Esophagus (tissue), 2 donors: ENCODE measurements around the gene VTI1A. TPM values are rescaled to one million over a fixed set of nuclear protein-coding genes. Genes with fewer than 3 reads are reported as not detected.
"Not testable (repeated sequence)": the region's sequence is repeated elsewhere in the genome, so short reads cannot be mapped to it uniquely, and the experiment has no call there.

Source experiments
- H3K27ac ChIP-seq, 2 donors: one replicate each; pipeline ENCODE4 v1.5.1; 2013; ENCODE audit warnings: low read depth in 2 of 2, mild to moderate bottlenecking in 2 of 2, inconsistent platforms in 1 of 2, low read length in 1 of 2, moderate library complexity in 1 of 2
- H3K27me3 ChIP-seq, 2 donors: one replicate each; pipeline ENCODE4 v1.6.1; 2013; ENCODE audit warnings: low read length in 2 of 2, control low read depth in 1 of 2, mild to moderate bottlenecking in 1 of 2; ENCODE audit not compliant: insufficient read depth in 2 of 2, control insufficient read depth in 1 of 2
- H3K36me3 ChIP-seq, 2 donors: one replicate each; pipeline ENCODE4 v1.6.1; 2013; ENCODE audit warnings: low read length in 1 of 2; ENCODE audit not compliant: control insufficient read depth in 2 of 2, insufficient read depth in 2 of 2
- H3K4me1 ChIP-seq, 2 donors: one replicate each; pipeline ENCODE4 v1.6.1; 2013; ENCODE audit warnings: low read length in 1 of 2; ENCODE audit not compliant: control insufficient read depth in 2 of 2, insufficient read depth in 2 of 2
- H3K4me3 ChIP-seq, 2 donors: one replicate each; pipeline ENCODE4 v1.5.1; 2013; ENCODE audit warnings: low read length in 2 of 2, mild to moderate bottlenecking in 2 of 2, low read depth in 1 of 2, moderate library complexity in 1 of 2
- H3K9me3 ChIP-seq, 2 donors: one replicate each; pipeline ENCODE4 v1.6.1; 2013; ENCODE audit warnings: mild to moderate bottlenecking in 2 of 2, low read depth in 1 of 2, low read length in 1 of 2, moderate library complexity in 1 of 2; ENCODE audit not compliant: control insufficient read depth in 2 of 2, insufficient read depth in 1 of 2
- WGBS, 2 donors: extraction: QIAGEN DNeasy Blood & Tissue Kit; methylation state at CpG; one replicate each; pipeline ENCODE4 v1.1.7; 2013; 5-methylcytosine and 5-hydroxymethylcytosine counted together
- polyA plus RNA-seq, 2 donors: library from polyadenylated mRNA; stranded (reverse); fragments of 200-250 nt; gene quantifications; one replicate each; pipeline ENCODE4 v1.2.3, GENCODE V29; 2013
- donor health status: healthy with polysubstance abuse.
- donor health status: Bipolar disorder and iron deficiency.

VTI1A gene
- polyA plus RNA-seq, 2 donors = 10.6 to 11.5 TPM

- H3K27me3 ChIP-seq = no peaks in the 10 kb centered on the region
- H3K4me1 ChIP-seq = no peaks in the 10 kb centered on the region
- peak overlapping the region; percentile 97 for H3K4me3 ChIP-seq
- H3K36me3 ChIP-seq = peaks cover 0 to 3% of the 10 kb centered on the region in 2 donors
- H3K27ac ChIP-seq = peak overlapping the region; percentile 87 to 97
- 3 to 4% methylated on average over 20 of the region's 20 CpGs for WGBS, 2 donors
- no peaks in the 10 kb centered on the region for H3K9me3 ChIP-seq
These were observed 760 bp upstream of the VTI1A start for GRCh38 chr10:112446055-112446854.

- H3K4me1 ChIP-seq = no peaks in the 10 kb centered on the region
These were observed 559 bp downstream of the VTI1A start for GRCh38 chr10:112447620-112447928.

GRCh38 chr10:112448888-112449287 is 1.9 kb downstream of the VTI1A start:
- no peak overlapping the region for H3K4me3 ChIP-seq
- 82 to 88% methylated on average over 4 of the region's 4 CpGs for WGBS, 2 donors
- no peaks in the 10 kb centered on the region for H3K9me3 ChIP-seq
- H3K27me3 ChIP-seq = no peaks in the 10 kb centered on the region
- no peaks in the 10 kb centered on the region for H3K36me3 ChIP-seq
- H3K4me1 ChIP-seq = no peaks in the 10 kb centered on the region
- H3K27ac ChIP-seq = no peak overlapping the region

More at GRCh38 chr10:112447620-112447928, 559 bp downstream of the VTI1A start:
- Histone ChIP-seq H3K36me3 (no peaks in the 10 kb centered on the region), H3K27me3 (no peaks in the 10 kb centered on the region), H3K9me3 (no peaks in the 10 kb centered on the region), H3K4me3 (peak overlapping the region; percentile 97), H3K27ac (peak overlapping the region; percentile 87 to 97)
- WGBS, 2 donors = 3 to 4% methylated on average over 10 of the region's 10 CpGs

GRCh38 chr10:112454910-112455779 is 8.1 kb downstream of the VTI1A start:
- Histone ChIP-seq H3K9me3 (no peaks in the 10 kb centered on the region), H3K36me3 (no peaks in the 10 kb centered on the region), H3K27me3 (no peaks in the 10 kb centered on the region), H3K27ac (no peak overlapping the region), H3K4me1 (no peaks in the 10 kb centered on the region), H3K4me3 (no peak overlapping the region)
- WGBS, 2 donors = 76 to 84% methylated on average over 2 of the region's 3 CpGs

- no peak overlapping the region for H3K27ac ChIP-seq
- 95 to 100% methylated on average over 2 of the region's 2 CpGs for WGBS, 2 donors
- H3K36me3 ChIP-seq = peaks cover 0 to 3% of the 10 kb centered on the region in 2 donors
- no peak overlapping the region for H3K4me3 ChIP-seq
- no peaks in the 10 kb centered on the region for H3K9me3 ChIP-seq
- H3K4me1 ChIP-seq = no peaks in the 10 kb centered on the region
- no peaks in the 10 kb centered on the region for H3K27me3 ChIP-seq
These were observed 9.5 kb downstream of the VTI1A start for GRCh38 chr10:112456533-112456932.

- Histone ChIP-seq H3K4me1 (no peaks in the 10 kb centered on the region), H3K9me3 (no peaks in the 10 kb centered on the region), H3K27ac (no peak overlapping the region), H3K36me3 (peaks cover 3 to 5% of the 10 kb centered on the region in 2 donors), H3K4me3 (no peak overlapping the region), H3K27me3 (no peaks in the 10 kb centered on the region)
- WGBS, 2 donors = 96 to 97% methylated on average over 2 of the region's 2 CpGs
These were observed 13.4 kb downstream of the VTI1A start for GRCh38 chr10:112460366-112460765.

- 95 to 96% methylated on average over 4 of the region's 4 CpGs for WGBS, 2 donors
- H3K27ac ChIP-seq = no peak overlapping the region
- H3K27me3 ChIP-seq = no peaks in the 10 kb centered on the region
- H3K4me3 ChIP-seq = no peak overlapping the region
- H3K9me3 ChIP-seq = no peaks in the 10 kb centered on the region
- no peaks in the 10 kb centered on the region for H3K4me1 ChIP-seq
- peaks cover 3 to 5% of the 10 kb centered on the region in 2 donors for H3K36me3 ChIP-seq
These were observed 14.2 kb downstream of the VTI1A start for GRCh38 chr10:112461029-112461887.

GRCh38 chr10:112464074-112464473 is 17.1 kb downstream of the VTI1A start:
- not testable (repeated sequence) for H3K27ac ChIP-seq, H3K4me3 ChIP-seq, H3K36me3 ChIP-seq, H3K4me1 ChIP-seq, H3K27me3 ChIP-seq, H3K9me3 ChIP-seq
- WGBS, 2 donors = 95 to 96% methylated on average over 5 of the region's 5 CpGs

- Histone ChIP-seq H3K27ac (no peak overlapping the region), H3K27me3 (no peaks in the 10 kb centered on the region), H3K4me1 (no peaks in the 10 kb centered on the region), H3K9me3 (no peaks in the 10 kb centered on the region), H3K36me3 (peaks cover 3 to 11% of the 10 kb centered on the region in 2 donors), H3K4me3 (no peak overlapping the region)
- 94 to 97% methylated on average over 3 of the region's 3 CpGs for WGBS, 2 donors
These were observed 18.4 kb downstream of the VTI1A start for GRCh38 chr10:112465299-112465883.
